HG03521 (cell line): ENCODE measurements around the gene CNN3.

ENCODE experiments used
- ATAC-seq: cut with Tn5 transposase; IDR thresholded peaks from one replicate; pipeline ENCODE4 v1.9.1; 2021; ENCODE audit warnings: mild to moderate bottlenecking, moderate library complexity; ENCODE audit not compliant: unreplicated experiment

CNN3 gene

GRCh38 chr1:94858276-94858675, 68.6 kb downstream of the CNN3 start:
- no peak for ATAC-seq

GRCh38 chr1:94856868-94857267, 70.0 kb downstream of the CNN3 start:
- no peak for ATAC-seq

GRCh38 chr1:94856004-94856403, 70.9 kb downstream of the CNN3 start:
- no peak for ATAC-seq

- ATAC-seq = no peak
Observed at GRCh38 chr1:94855307-94855700, 71.6 kb downstream of the CNN3 start.

- peak; percentile 99 for ATAC-seq
Observed at GRCh38 chr1:94854458-94855306, 72.2 kb downstream of the CNN3 start.

- no peak for ATAC-seq
Observed at GRCh38 chr1:94852788-94853187, 74.1 kb downstream of the CNN3 start.

GRCh38 chr1:94851571-94851970, 75.3 kb downstream of the CNN3 start:
- no peak for ATAC-seq
